Coronary artery (tissue), 2 donors: Measurements from ENCODE around the gene RSKR.

Experiments used
- DNase-seq: peaks from one replicate; pipeline ENCODE4 v3.0.0-alpha.2; 2017; ENCODE audit warnings: low spot score
- H3K27ac ChIP-seq, 2 donors: fragments of 200-600 bp; sonication (generic); one replicate each; pipeline ENCODE4 v1.5.1; 2016 to 2019
- H3K4me3 ChIP-seq: fragments of 200-600 bp; sonication (generic); 2 replicates; pipeline ENCODE4 v1.5.1; 2016; ENCODE audit warnings: mild to moderate bottlenecking, moderate library complexity
- CTCF ChIP-seq: fragments of 200-600 bp; sonication (generic); IDR thresholded peaks from one replicate; pipeline ENCODE4 v1.5.1; 2019; ENCODE audit warnings: antibody characterized with exemption

RSKR gene

GRCh38 chr17:28599311-28600184 is 14.4 kb downstream of the RSKR start:
- TF ChIP-seq CTCF: no peak
- DNase-seq: peak; percentile 85
- peak overlapping the region; percentile 90 to 92 for H3K27ac ChIP-seq
- H3K4me3 ChIP-seq: peak overlapping the region; percentile 73

- peak within 1 kb of the TSS; percentile 73 for H3K4me3 ChIP-seq
- H3K27ac ChIP-seq: peak within 1 kb of the TSS; percentile 90 to 92
- DNase-seq: peak; percentile 94
- TF ChIP-seq CTCF: no peak
These were observed 15.1 kb downstream of the RSKR start, which contains the start of gene SPAG5 for GRCh38 chr17:28598799-28599310. TSS of gene SPAG5 (minus strand) at chr17:28599025. CDS start at chr17:28598946, 79 bp downstream.

GRCh38 chr17:28598389-28598788 is 15.6 kb downstream of the RSKR start:
- no peak for TF ChIP-seq CTCF
- Histone ChIP-seq H3K4me3 (peak overlapping the region; percentile 73), H3K27ac (peak overlapping the region; percentile 90 to 92)
- peak; percentile 62 for DNase-seq

GRCh38 chr17:28597606-28598383 is 16.2 kb downstream of the RSKR start:
- no peak overlapping the region for H3K27ac ChIP-seq

GRCh38 chr17:28592260-28592659 is 21.7 kb downstream of the RSKR start:
- TF ChIP-seq CTCF: no peak
- no peak for DNase-seq
- Histone ChIP-seq H3K27ac (no peak overlapping the region), H3K4me3 (no peak overlapping the region)

More at GRCh38 chr17:28597606-28598383, 16.2 kb downstream of the RSKR start:
- DNase-seq: no peak
- peak overlapping the region; percentile 73 for H3K4me3 ChIP-seq
- TF ChIP-seq CTCF: no peak

GRCh38 chr17:28585851-28586250 is 28.1 kb downstream of the RSKR start:
- DNase-seq: peak; percentile 14
- no peak overlapping the region for H3K4me3 ChIP-seq
- no peak overlapping the region for H3K27ac ChIP-seq
- no peak for TF ChIP-seq CTCF
